B cell (primary cell): ENCODE results near the gene DDX23. TPM values are rescaled to one million over a fixed set of nuclear protein-coding genes. Genes with fewer than 3 reads are reported as not detected.

ENCODE experiments used
- ATAC-seq: fragments of 200-7000 bp; cut with Tn5 transposase; one replicate; pipeline ENCODE4 v1.10.0; 2021; ENCODE audit warnings: low read depth, mild to moderate bottlenecking, moderate number of reproducible peaks, moderate library complexity
- CTCF ChIA-PET: fragments of 350-600 bp; sonication (Branson Sonifier 250); formaldehyde crosslinking; loops from one replicate; lab custom pipeline; 2021; ENCODE audit warnings: antibody characterized with exemption, inconsistent platforms; lab: Charles Lee
- POLR2A ChIA-PET: fragments of 350-600 bp; sonication (Branson Sonifier 250); formaldehyde crosslinking; loops from one replicate; lab custom pipeline; 2021; ENCODE audit warnings: antibody characterized with exemption; lab: Charles Lee
- DNase-seq: peaks from one replicate; pipeline ENCODE4 v3.0.0; 2013
- H2AFZ ChIP-seq: 2 replicates; pipeline ENCODE4 v1.6.1; 2012; ENCODE audit warnings: mild to moderate bottlenecking, low read depth, low read length; ENCODE audit not compliant: insufficient read depth, poor library complexity, severe bottlenecking
- H3K27ac ChIP-seq, 2 donors: 1 replicate in 1 of 2; 2 replicates in 1 of 2; pipeline ENCODE4 v1.5.1; 2012 to 2013; ENCODE audit warnings: low read length in 2 of 2, mild to moderate bottlenecking in 2 of 2, moderate library complexity in 1 of 2
- H3K27me3 ChIP-seq, 4 experiments: fragments of 200-600 bp in 1 of 4; sonication (generic) in 1 of 4; replicated peaks in 1 of 4; 1 replicate in 2 of 4; 2 replicates in 2 of 4; pipeline versions ENCODE4 v1.6.1 to v1.7.0; 2013 to 2016; ENCODE audit warnings: low read length in 3 of 4, mild to moderate bottlenecking in 2 of 4, mixed read lengths in 1 of 4, moderate library complexity in 1 of 4; ENCODE audit not compliant: insufficient read depth in 4 of 4, control insufficient read depth in 3 of 4; ENCODE audit errors: control extremely low read depth in 1 of 4
- H3K36me3 ChIP-seq, 2 experiments: replicated peaks in 1 of 2; 1 replicate in 1 of 2; 2 replicates in 1 of 2; pipeline versions ENCODE4 v1.6.1 to v1.7.1; 2013; ENCODE audit warnings: low read length in 1 of 2; ENCODE audit not compliant: insufficient read depth in 2 of 2, control insufficient read depth in 1 of 2; ENCODE audit errors: control extremely low read depth in 1 of 2, extremely low read depth in 1 of 2
- H3K4me1 ChIP-seq, 2 donors: fragments of 200-600 bp in 1 of 2; sonication (generic) in 1 of 2; 1 replicate in 1 of 2; 2 replicates in 1 of 2; pipeline versions ENCODE4 v1.5.1 to v1.6.1; 2013 to 2017; ENCODE audit warnings: low read length in 2 of 2; ENCODE audit not compliant: control insufficient read depth in 2 of 2, insufficient read depth in 2 of 2
- H3K4me2 ChIP-seq: replicated peaks from 2 replicates; pipeline ENCODE3; 2012; ENCODE audit warnings: mild to moderate bottlenecking, low read depth, low read length; ENCODE audit not compliant: poor library complexity, severe bottlenecking
- H3K4me3 ChIP-seq, 5 experiments: fragments of 200-600 bp in 1 of 5; sonication (generic) in 1 of 5; 1 replicate in 3 of 5; 2 replicates in 2 of 5; pipeline versions ENCODE4 v1.5.1 to v1.7.0; 2011 to 2016; ENCODE audit warnings: low read length in 4 of 5, mild to moderate bottlenecking in 4 of 5, low read depth in 2 of 5, control low read depth in 1 of 5, moderate library complexity in 1 of 5; ENCODE audit not compliant: insufficient read depth in 1 of 5; ENCODE audit errors: control extremely low read depth in 1 of 5, extremely low read depth in 1 of 5
- H3K79me2 ChIP-seq: fragments of 200-600 bp; sonication (generic); one replicate; pipeline ENCODE4 v1.6.0; 2016; ENCODE audit warnings: low read length; ENCODE audit not compliant: control insufficient read depth, insufficient read depth
- H3K9ac ChIP-seq: fragments of 200-600 bp; sonication (generic); 2 replicates; pipeline ENCODE4 v1.6.1; 2017; ENCODE audit warnings: mild to moderate bottlenecking, low read length, moderate library complexity
- H3K9me3 ChIP-seq, 3 donors: one replicate each; pipeline versions ENCODE4 v1.6.1 to v1.7.1; 2013; ENCODE audit warnings: low read length in 2 of 3; ENCODE audit not compliant: control insufficient read depth in 2 of 3, insufficient read depth in 1 of 3; ENCODE audit errors: control extremely low read depth in 1 of 3
- H4K20me1 ChIP-seq: 2 replicates; pipeline ENCODE4 v1.6.0; 2012; ENCODE audit warnings: mild to moderate bottlenecking, low read length; ENCODE audit not compliant: insufficient read depth, control insufficient read depth, poor library complexity, severe bottlenecking
- H3K27ac Mint-ChIP-seq: one replicate; pipeline ENCODE4 v1.8.0; 2021; ENCODE audit warnings: mixed read lengths
- H3K27me3 Mint-ChIP-seq: one replicate; pipeline ENCODE4 v1.8.0; 2021; ENCODE audit warnings: mixed read lengths
- H3K4me1 Mint-ChIP-seq: one replicate; pipeline ENCODE4 v1.8.0; 2021; ENCODE audit warnings: mixed read lengths
- H3K4me3 Mint-ChIP-seq: one replicate; pipeline ENCODE4 v1.8.0; 2021; ENCODE audit warnings: mixed read lengths
- H3K9me3 Mint-ChIP-seq: one replicate; pipeline ENCODE4 v1.8.0; 2022; ENCODE audit warnings: mixed read lengths; ENCODE audit not compliant: insufficient read depth
- CTCF ChIP-seq: fragments of 200-600 bp; IDR thresholded peaks from one replicate; pipeline ENCODE4 v1.8.0; 2022; ENCODE audit warnings: antibody characterized with exemption, mild to moderate bottlenecking
- EZH2 ChIP-seq: IDR thresholded peaks from 2 replicates; pipeline ENCODE4 v1.6.1; 2012; ENCODE audit warnings: borderline replicate concordance, low read depth, mild to moderate bottlenecking, moderate library complexity, low read length; ENCODE audit not compliant: insufficient read depth, poor library complexity, severe bottlenecking
- WGBS: methylation state at CpG from one replicate; pipeline ENCODE4 v1.1.5; 2013; ENCODE audit warnings: missing lambda C conversion rate; ENCODE audit not compliant: insufficient coverage; 5-methylcytosine and 5-hydroxymethylcytosine counted together
- intact Hi-C: fragments of 100-400 bp; cut with micrococcal nuclease; formaldehyde crosslinking; loops from one replicate; pipeline ENCODE4 v1.10.0; 2022
- polyA plus RNA-seq: library from polyadenylated mRNA; depleted of rRNA; stranded (reverse); fragments of >200 nt; gene quantifications from 2 replicates; pipeline ENCODE4 v1.2.3, GENCODE V29; 2012
- total RNA-seq, 2 donors: library from RNA; stranded (reverse); fragments of 120-200 nt in 1 of 2; gene quantifications; 1 replicate in 1 of 2; 2 replicates in 1 of 2; pipeline versions ENCODE4 v1.2.3 to v1.2.4, GENCODE V29; 2013 to 2022

Gene DDX23
- total and polyA plus RNA-seq, 2 donors (not counting 1 experiment from before 2014, with no cell fraction given), result 76.1 to 135 TPM

GRCh38 chr12:48901278-48901677, 49.3 kb upstream of the DDX23 start:
- intact Hi-C loops, result loop anchor here (5.0 kb wide), 1 partner anchor 36 kb away; no protein-coding TSS in a partner anchor
- no peaks in the 10 kb centered on the region for H3K36me3 ChIP-seq
- Mint-ChIP-seq H3K4me1 (peaks cover 7% of the 10 kb centered on the region), H3K4me3 (no peak overlapping the region), H3K27me3 (peaks cover 16% of the 10 kb centered on the region), H3K27ac (no peak overlapping the region), H3K9me3 (no peaks in the 10 kb centered on the region)
- TF ChIP-seq EZH2 (no peak), CTCF (no peak)
- DNase-seq (no peak), ATAC-seq (no peak)
- CTCF ChIA-PET, result interaction anchor here (0.6 to 4.0 kb wide), 6 partner anchors 10 to 859 kb away, joined by 3 to 24 read pairs (median 4); partner anchors contain the start of gene DDX23
- no peak overlapping the region for H2AFZ ChIP-seq
- WGBS, result no CpG with 5 or more reads among the region's 2 CpGs
- H3K9me3 ChIP-seq, result no peaks in the 10 kb centered on the region
- no peak overlapping the region for H3K4me3 ChIP-seq
- no peaks in the 10 kb centered on the region for H3K79me2 ChIP-seq
- no peak overlapping the region for H3K9ac ChIP-seq
- peaks cover 0 to 5% (median 2%) of the 10 kb centered on the region in 4 experiments for H3K27me3 ChIP-seq
- H3K4me1 ChIP-seq, result peaks cover 11 to 12% of the 10 kb centered on the region in 2 donors
- POLR2A ChIA-PET, result no interaction called here
- H4K20me1 ChIP-seq, result no peaks in the 10 kb centered on the region
- H3K27ac ChIP-seq, result no peak overlapping the region
- H3K4me2 ChIP-seq, result no peak overlapping the region

GRCh38 chr12:48899651-48900050, 47.7 kb upstream of the DDX23 start:
- Histone ChIP-seq H3K4me3 (no peak overlapping the region), H3K79me2 (no peaks in the 10 kb centered on the region), H2AFZ (no peak overlapping the region), H3K9ac (no peak overlapping the region), H3K4me1 (peaks cover 11 to 12% of the 10 kb centered on the region in 2 donors), H3K36me3 (no peaks in the 10 kb centered on the region), H3K9me3 (no peaks in the 10 kb centered on the region), H3K27ac (no peak overlapping the region), H4K20me1 (no peaks in the 10 kb centered on the region), H3K4me2 (no peak overlapping the region), H3K27me3 (peaks cover 0 to 5% (median under 1%) of the 10 kb centered on the region in 4 experiments)
- TF ChIP-seq CTCF (no peak), EZH2 (no peak)
- no peaks in the 10 kb centered on the region for H3K9me3 Mint-ChIP-seq
- H3K27me3 Mint-ChIP-seq, result peaks cover 12% of the 10 kb centered on the region
- no peak for ATAC-seq
- intact Hi-C loops, result loop anchor here (5.0 kb wide), 1 partner anchor 38 kb away; no protein-coding TSS in a partner anchor
- WGBS, result no CpG with 5 or more reads among the region's 2 CpGs
- H3K27ac Mint-ChIP-seq, result no peak overlapping the region
- peaks cover 5% of the 10 kb centered on the region for H3K4me1 Mint-ChIP-seq
- POLR2A ChIA-PET, result interaction anchor here (0.6 kb wide), 1 partner anchor 58 kb away, joined by 3 read pairs; the partner anchor contains the start of gene ARF3
- CTCF ChIA-PET, result interaction anchor here (1.2 to 4.0 kb wide), 2 partner anchors 9 to 47 kb away, joined by 4 to 24 read pairs; no protein-coding TSS in a partner anchor
- no peak overlapping the region for H3K4me3 Mint-ChIP-seq
- DNase-seq, result no peak
